GM12892 (cell line): ENCODE data around the gene DPP6.

ENCODE experiments used
- POLR2A ChIP-seq: IDR thresholded peaks from 2 replicates; pipeline ENCODE4 v1.6.1; 2011; ENCODE audit warnings: low read depth, low read length, control low read depth
- POLR2AphosphoS5 ChIP-seq: IDR thresholded peaks from 2 replicates; pipeline ENCODE4 v1.6.1; 2011; ENCODE audit warnings: low read depth, low read length, control low read depth
- TAF1 ChIP-seq: IDR thresholded peaks from 2 replicates; pipeline ENCODE4 v1.6.1; 2011; ENCODE audit warnings: low read depth, mild to moderate bottlenecking, control low read depth, low read length, borderline replicate concordance

DNA sequence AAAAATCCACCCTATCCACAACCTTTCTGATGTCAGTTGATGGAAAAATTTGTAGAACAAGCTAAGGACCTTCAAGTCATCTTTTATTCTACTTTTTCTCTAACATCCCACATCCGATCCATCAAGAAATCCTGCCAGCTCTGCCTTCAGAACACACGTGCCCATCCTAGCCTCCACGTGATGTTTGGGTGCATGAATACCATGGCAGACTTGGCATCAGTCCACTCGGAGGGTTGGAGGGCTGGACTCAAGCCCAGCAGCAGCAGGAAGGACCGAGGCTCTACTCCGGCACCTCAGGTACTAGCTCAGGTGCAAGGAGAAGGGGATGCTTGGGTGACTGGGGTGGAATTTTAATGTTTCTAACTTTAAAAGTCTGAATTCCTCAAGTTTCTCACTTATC, 428.6 kb downstream of the DPP6 start:
- no peak for TF ChIP-seq POLR2A
- no peak for TF ChIP-seq POLR2AphosphoS5
- TF ChIP-seq TAF1, result no peak
